SK-N-SH (cell line): ENCODE measurements around the gene COBL. TPM values are rescaled to one million over a fixed set of nuclear protein-coding genes. Genes with fewer than 3 reads are reported as not detected.

Experiments used
- CTCF ChIA-PET: fragments of 300-600, 350-600 bp; formaldehyde crosslinking; extraction: SDS; loops from one replicate; lab custom pipeline; 2021; lab: Yijun Ruan, JAX
- POLR2A ChIA-PET: fragments of 350-600 bp; sonication (Branson Sonifier 250); formaldehyde crosslinking; extraction: SDS; loops from one replicate; lab custom pipeline; 2020; ENCODE audit warnings: antibody characterized with exemption, inconsistent platforms; lab: Yijun Ruan, JAX
- DNase-seq: peaks from one replicate; pipeline ENCODE4 v3.0.0; 2012
- H2AFZ ChIP-seq: fragments of 200-600 bp; sonication (generic); 2 replicates; pipeline ENCODE4 v1.8.1; 2016; ENCODE audit warnings: antibody characterized with exemption, mild to moderate bottlenecking, low read depth
- H3F3A ChIP-seq: fragments of 200-600 bp; sonication (generic); replicated peaks from 2 replicates; pipeline ENCODE3; 2016; ENCODE audit warnings: antibody characterized with exemption, mild to moderate bottlenecking; ENCODE audit not compliant: insufficient read depth
- H3K27ac ChIP-seq, 2 experiments: fragments of 200-500 bp in 1 of 2; fragments of 200-600 bp in 1 of 2; sonication (Bioruptor generic) in 1 of 2; sonication (generic), shearing (Covaris generic) in 1 of 2; 2 replicates each; pipeline versions ENCODE4 v1.5.1 to v1.6.1; 2014 to 2016; ENCODE audit warnings: low read depth in 2 of 2, inconsistent platforms in 1 of 2, low read length in 1 of 2, mild to moderate bottlenecking in 1 of 2, mixed read lengths in 1 of 2
- H3K27me3 ChIP-seq: fragments of 200-600 bp; sonication (generic), shearing (Covaris generic); 2 replicates; pipeline ENCODE4 v1.6.1; 2016; ENCODE audit warnings: mixed run types; ENCODE audit not compliant: insufficient read depth
- H3K36me3 ChIP-seq, 2 experiments: fragments of 200-500 bp in 1 of 2; fragments of 200-600 bp in 1 of 2; sonication (Bioruptor generic) in 1 of 2; sonication (generic) in 1 of 2; replicated peaks in 1 of 2; 2 replicates each; pipeline versions ENCODE3 to v1.5.1; 2014 to 2016; ENCODE audit warnings: low read length in 1 of 2, mild to moderate bottlenecking in 1 of 2; ENCODE audit not compliant: insufficient read depth in 2 of 2, control insufficient read depth in 1 of 2
- H3K4me1 ChIP-seq, 2 experiments: fragments of 200-500 bp in 1 of 2; fragments of 200-600 bp in 1 of 2; sonication (Bioruptor generic) in 1 of 2; sonication (generic), shearing (Covaris generic) in 1 of 2; 2 replicates each; pipeline versions ENCODE4 v1.5.1 to v1.6.1; 2014 to 2016; ENCODE audit warnings: low read depth in 1 of 2, low read length in 1 of 2, mixed run types in 1 of 2; ENCODE audit not compliant: insufficient read depth in 2 of 2, control insufficient read depth in 1 of 2
- H3K4me2 ChIP-seq: fragments of 200-600 bp; sonication (generic), shearing (Covaris generic); 2 replicates; pipeline ENCODE4 v1.6.1; 2017; ENCODE audit warnings: mixed run types
- H3K4me3 ChIP-seq, 2 experiments: fragments of 200-500 bp in 1 of 2; fragments of 200-600 bp in 1 of 2; sonication (Bioruptor generic) in 1 of 2; sonication (generic), shearing (Covaris generic) in 1 of 2; 2 replicates each; pipeline versions ENCODE4 v1.5.1 to v1.8.1; 2014 to 2016; ENCODE audit warnings: low read depth in 2 of 2, inconsistent platforms in 1 of 2, low read length in 1 of 2, mild to moderate bottlenecking in 1 of 2, mixed read lengths in 1 of 2, moderate library complexity in 1 of 2
- H3K79me2 ChIP-seq: fragments of 200-600 bp; sonication (generic); 2 replicates; pipeline ENCODE4 v1.8.1; 2017; ENCODE audit warnings: mild to moderate bottlenecking; ENCODE audit not compliant: insufficient read depth
- H3K9ac ChIP-seq: fragments of 200-600 bp; sonication (generic); 2 replicates; pipeline ENCODE4 v1.6.1; 2017; ENCODE audit warnings: mixed run types
- H3K9me2 ChIP-seq: fragments of 200-600 bp; sonication (generic); 2 replicates; pipeline ENCODE4 v1.6.1; 2017; ENCODE audit warnings: mixed run types
- H3K9me3 ChIP-seq: fragments of 200-600 bp; sonication (generic); 2 replicates; pipeline ENCODE4 v1.6.1; 2017; ENCODE audit warnings: mixed run types, mild to moderate bottlenecking, moderate library complexity
- H4K20me1 ChIP-seq: fragments of 200-600 bp; sonication (generic); 2 replicates; pipeline ENCODE4 v1.6.1; 2017; ENCODE audit warnings: mild to moderate bottlenecking, mixed run types; ENCODE audit not compliant: insufficient read depth
- EP300 ChIP-seq, 2 experiments: IDR thresholded peaks; 2 replicates each; pipeline versions ENCODE4 v1.4.0 to v1.6.1; 2012; ENCODE audit warnings: borderline replicate concordance in 1 of 2, low read depth in 1 of 2, low read length in 1 of 2
- EZH2phosphoT487 ChIP-seq: fragments of 200-600 bp; sonication (generic); IDR thresholded peaks from 2 replicates; pipeline ENCODE4 v1.6.1; 2017; ENCODE audit warnings: low read depth, mixed run types, mild to moderate bottlenecking, antibody characterized with exemption, moderate library complexity, borderline replicate concordance
- FOSL2 ChIP-seq: IDR thresholded peaks from 2 replicates; pipeline ENCODE4 v1.4.0; 2012; ENCODE audit warnings: low read depth, mild to moderate bottlenecking, moderate library complexity, borderline replicate concordance
- FOXJ3 ChIP-seq: sonication (generic); formaldehyde crosslinking; IDR thresholded peaks from 2 replicates; pipeline ENCODE4 v1.5.1; 2020; ENCODE audit warnings: mild to moderate bottlenecking, missing genetic modification reagents
- GABPA ChIP-seq: IDR thresholded peaks from 2 replicates; pipeline ENCODE4 v1.4.0; 2012; ENCODE audit warnings: low read depth, mild to moderate bottlenecking
- GATA2 ChIP-seq: sonication (generic); formaldehyde crosslinking; IDR thresholded peaks from 2 replicates; pipeline ENCODE4 v1.5.0; 2020; ENCODE audit warnings: mild to moderate bottlenecking, missing genetic modification reagents
- JUND ChIP-seq: IDR thresholded peaks from 2 replicates; pipeline ENCODE4 v1.4.0; 2012
- MXI1 ChIP-seq: IDR thresholded peaks from 2 replicates; pipeline ENCODE4 v1.6.1; 2012; ENCODE audit warnings: mild to moderate bottlenecking, low read depth, low read length, improper control_type of control experiment
- NFIC ChIP-seq: IDR thresholded peaks from 2 replicates; pipeline ENCODE4 v1.4.0; 2012; ENCODE audit warnings: borderline replicate concordance
- POLR2AphosphoS5 ChIP-seq: IDR thresholded peaks from 2 replicates; pipeline ENCODE4 v1.6.1; 2012; ENCODE audit warnings: low read depth, low read length
- RCOR1 ChIP-seq: fragments of 150-350 bp; IDR thresholded peaks from 2 replicates; pipeline ENCODE4 v1.6.1; 2017; ENCODE audit warnings: antibody characterized with exemption, low read length
- SMC3 ChIP-seq: IDR thresholded peaks from 2 replicates; pipeline ENCODE4 v1.6.1; 2012; ENCODE audit warnings: low read depth, low read length, improper control_type of control experiment
- TAF1 ChIP-seq: IDR thresholded peaks from 2 replicates; pipeline ENCODE4 v1.6.1; 2012; ENCODE audit warnings: low read depth, mild to moderate bottlenecking, low read length, moderate library complexity, borderline replicate concordance
- TCF12 ChIP-seq: IDR thresholded peaks from 2 replicates; pipeline ENCODE4 v1.4.0; 2012
- TEAD4 ChIP-seq: IDR thresholded peaks from 2 replicates; pipeline ENCODE4 v1.4.0; 2012; ENCODE audit warnings: mild to moderate bottlenecking, borderline replicate concordance; ENCODE audit not compliant: insufficient read depth
- ZBTB33 ChIP-seq: IDR thresholded peaks from 2 replicates; pipeline ENCODE4 v1.4.0; 2012; ENCODE audit warnings: low read depth, borderline replicate concordance
- WGBS: methylation state at CpG from one replicate; pipeline ENCODE4 v1.1.6; 2017; ENCODE audit warnings: low lambda C conversion rate; 5-methylcytosine and 5-hydroxymethylcytosine counted together
- polyA plus RNA-seq, 3 experiments: library from polyadenylated mRNA; depleted of rRNA; stranded (reverse); fragments of >200 nt; gene quantifications; 2 replicates each; pipeline ENCODE4 v1.2.3, GENCODE V29; 2012
- TF ChIP-seq, protein P1 (sequence below): IDR thresholded peaks from 2 replicates; pipeline ENCODE4 v1.4.0; 2012; ENCODE audit warnings: low read depth, borderline replicate concordance
- TF ChIP-seq, protein P2 (sequence below): fragments of 200-600 bp; sonication (generic); IDR thresholded peaks from 2 replicates; pipeline ENCODE4 v1.6.1; 2017; ENCODE audit warnings: antibody characterized with exemption, mild to moderate bottlenecking, moderate library complexity
- TF ChIP-seq, protein P3 (sequence below): fragments of 150-350 bp; IDR thresholded peaks from 2 replicates; pipeline ENCODE4 v1.6.1; 2016; ENCODE audit warnings: mild to moderate bottlenecking, low read depth, low read length
- TF ChIP-seq, protein P4 (sequence below): IDR thresholded peaks from 2 replicates; pipeline ENCODE4; 2012

The COBL gene
- polyA plus RNA-seq, 1 of the 3 experiments (the other 2 are of a cell fraction): under 0.01 TPM

- TF ChIP-seq RCOR1: no peak
- TF ChIP-seq MXI1: no peak
- TF ChIP-seq, protein P1, sequence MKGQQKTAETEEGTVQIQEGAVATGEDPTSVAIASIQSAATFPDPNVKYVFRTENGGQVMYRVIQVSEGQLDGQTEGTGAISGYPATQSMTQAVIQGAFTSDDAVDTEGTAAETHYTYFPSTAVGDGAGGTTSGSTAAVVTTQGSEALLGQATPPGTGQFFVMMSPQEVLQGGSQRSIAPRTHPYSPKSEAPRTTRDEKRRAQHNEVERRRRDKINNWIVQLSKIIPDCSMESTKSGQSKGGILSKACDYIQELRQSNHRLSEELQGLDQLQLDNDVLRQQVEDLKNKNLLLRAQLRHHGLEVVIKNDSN: no peak
- no peak for TF ChIP-seq JUND
- TF ChIP-seq TAF1: no peak
- TF ChIP-seq, protein P2, sequence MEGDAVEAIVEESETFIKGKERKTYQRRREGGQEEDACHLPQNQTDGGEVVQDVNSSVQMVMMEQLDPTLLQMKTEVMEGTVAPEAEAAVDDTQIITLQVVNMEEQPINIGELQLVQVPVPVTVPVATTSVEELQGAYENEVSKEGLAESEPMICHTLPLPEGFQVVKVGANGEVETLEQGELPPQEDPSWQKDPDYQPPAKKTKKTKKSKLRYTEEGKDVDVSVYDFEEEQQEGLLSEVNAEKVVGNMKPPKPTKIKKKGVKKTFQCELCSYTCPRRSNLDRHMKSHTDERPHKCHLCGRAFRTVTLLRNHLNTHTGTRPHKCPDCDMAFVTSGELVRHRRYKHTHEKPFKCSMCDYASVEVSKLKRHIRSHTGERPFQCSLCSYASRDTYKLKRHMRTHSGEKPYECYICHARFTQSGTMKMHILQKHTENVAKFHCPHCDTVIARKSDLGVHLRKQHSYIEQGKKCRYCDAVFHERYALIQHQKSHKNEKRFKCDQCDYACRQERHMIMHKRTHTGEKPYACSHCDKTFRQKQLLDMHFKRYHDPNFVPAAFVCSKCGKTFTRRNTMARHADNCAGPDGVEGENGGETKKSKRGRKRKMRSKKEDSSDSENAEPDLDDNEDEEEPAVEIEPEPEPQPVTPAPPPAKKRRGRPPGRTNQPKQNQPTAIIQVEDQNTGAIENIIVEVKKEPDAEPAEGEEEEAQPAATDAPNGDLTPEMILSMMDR: no peak
These were observed 289.3 kb downstream of the COBL start (continued) for GRCh38 chr7:51027106-51027934.

GRCh38 chr7:51026341-51026740 lies 290.3 kb downstream of the COBL start:
- H3K4me2 ChIP-seq: no peak overlapping the region
- no peaks in the 10 kb centered on the region for H3K9me2 ChIP-seq
- H3K36me3 ChIP-seq: no peaks in the 10 kb centered on the region
- no peak for DNase-seq
- no peaks in the 10 kb centered on the region for H3K79me2 ChIP-seq
- no peaks in the 10 kb centered on the region for H3K9me3 ChIP-seq
- TF ChIP-seq MXI1 (no peak), TEAD4 (no peak), RCOR1 (no peak), EZH2phosphoT487 (no peak), POLR2AphosphoS5 (no peak), NFIC (no peak), EP300 (IDR thresholded peaks at IDR 0.05; ENCODE audit: borderline replicate concordance in 1 of 2, low read depth in 1 of 2, low read length in 1 of 2) (no peak), GABPA (no peak), SMC3 (no peak), FOXJ3 (CRISPR knock-in tag) (no peak), GATA2 (CRISPR knock-in tag) (no peak), FOSL2 (no peak), TCF12 (no peak), ZBTB33 (no peak)
- TF ChIP-seq, protein P3, sequence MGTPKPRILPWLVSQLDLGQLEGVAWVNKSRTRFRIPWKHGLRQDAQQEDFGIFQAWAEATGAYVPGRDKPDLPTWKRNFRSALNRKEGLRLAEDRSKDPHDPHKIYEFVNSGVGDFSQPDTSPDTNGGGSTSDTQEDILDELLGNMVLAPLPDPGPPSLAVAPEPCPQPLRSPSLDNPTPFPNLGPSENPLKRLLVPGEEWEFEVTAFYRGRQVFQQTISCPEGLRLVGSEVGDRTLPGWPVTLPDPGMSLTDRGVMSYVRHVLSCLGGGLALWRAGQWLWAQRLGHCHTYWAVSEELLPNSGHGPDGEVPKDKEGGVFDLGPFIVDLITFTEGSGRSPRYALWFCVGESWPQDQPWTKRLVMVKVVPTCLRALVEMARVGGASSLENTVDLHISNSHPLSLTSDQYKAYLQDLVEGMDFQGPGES: no peak
- TF ChIP-seq, protein P2: no peak
- TF ChIP-seq, protein P4, sequence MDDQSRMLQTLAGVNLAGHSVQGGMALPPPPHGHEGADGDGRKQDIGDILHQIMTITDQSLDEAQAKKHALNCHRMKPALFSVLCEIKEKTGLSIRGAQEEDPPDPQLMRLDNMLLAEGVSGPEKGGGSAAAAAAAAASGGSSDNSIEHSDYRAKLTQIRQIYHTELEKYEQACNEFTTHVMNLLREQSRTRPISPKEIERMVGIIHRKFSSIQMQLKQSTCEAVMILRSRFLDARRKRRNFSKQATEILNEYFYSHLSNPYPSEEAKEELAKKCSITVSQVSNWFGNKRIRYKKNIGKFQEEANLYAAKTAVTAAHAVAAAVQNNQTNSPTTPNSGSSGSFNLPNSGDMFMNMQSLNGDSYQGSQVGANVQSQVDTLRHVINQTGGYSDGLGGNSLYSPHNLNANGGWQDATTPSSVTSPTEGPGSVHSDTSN: no peak
- H4K20me1 ChIP-seq: no peaks in the 10 kb centered on the region
- H3K4me1 ChIP-seq: peaks cover 0 to 6% of the 10 kb centered on the region in 2 experiments; a peak in 3 of 4 replicates
- H2AFZ ChIP-seq: no peak overlapping the region
- WGBS: 33% methylated on average over 12 of the region's 12 CpGs
- POLR2A ChIA-PET: no interaction called here
- no peaks in the 10 kb centered on the region; the same call in 1 of the 2 replicates for H3K27me3 ChIP-seq
- CTCF ChIA-PET: no interaction called here
- no peak overlapping the region for H3K9ac ChIP-seq
- H3F3A ChIP-seq: peaks cover 13% of the 10 kb centered on the region
- no peak overlapping the region for H3K27ac ChIP-seq
- no peak overlapping the region for H3K4me3 ChIP-seq
